ENCODE data around the gene ABHD14A. TPM values are rescaled to one million over a fixed set of nuclear protein-coding genes. Genes with fewer than 3 reads are reported as not detected.

ABHD14A gene
- total and polyA plus RNA-seq, 5 donors: 19.9 to 43.3 (median 23.9) TPM

- peaks cover 2% of the 10 kb centered on the region for H3K4me1 ChIP-seq (ENCODE audit: control insufficient read depth, insufficient read depth, low read length)
- no peaks in the 10 kb centered on the region for H3K9me3 ChIP-seq (ENCODE audit: control insufficient read depth, low read length)
- intact Hi-C loops (cut with DNase I): no loop called here
- WGBS: 95% methylated on average over 2 of the region's 2 CpGs
- H3K4me3 ChIP-seq (ENCODE audit: low read length): no peak overlapping the region
- DNase-seq (no peak), ATAC-seq (no peak)
- no peak overlapping the region for H3K27ac ChIP-seq (ENCODE audit: low read length)
- H3K27me3 ChIP-seq (ENCODE audit: control insufficient read depth, insufficient read depth): no peaks in the 10 kb centered on the region
These were observed 24.0 kb upstream of the ABHD14A start for GRCh38 chr3:51950899-51951298.

GRCh38 chr3:51953445-51953844 is 21.4 kb upstream of the ABHD14A start:
- DNase-seq: no peak
- ATAC-seq: no peak
- intact Hi-C loops (cut with DNase I): no loop called here
- H3K27me3 ChIP-seq (ENCODE audit: control insufficient read depth, insufficient read depth): no peaks in the 10 kb centered on the region
- whole genome bisulfite sequencing: 59% methylated on average over 3 of the region's 3 CpGs
- H3K27ac ChIP-seq (ENCODE audit: low read length): no peak overlapping the region
- H3K4me3 ChIP-seq (ENCODE audit: low read length): no peak overlapping the region
- no peaks in the 10 kb centered on the region for H3K9me3 ChIP-seq (ENCODE audit: control insufficient read depth, low read length)
- H3K4me1 ChIP-seq (ENCODE audit: control insufficient read depth, insufficient read depth, low read length): peaks cover 2% of the 10 kb centered on the region

DNA sequence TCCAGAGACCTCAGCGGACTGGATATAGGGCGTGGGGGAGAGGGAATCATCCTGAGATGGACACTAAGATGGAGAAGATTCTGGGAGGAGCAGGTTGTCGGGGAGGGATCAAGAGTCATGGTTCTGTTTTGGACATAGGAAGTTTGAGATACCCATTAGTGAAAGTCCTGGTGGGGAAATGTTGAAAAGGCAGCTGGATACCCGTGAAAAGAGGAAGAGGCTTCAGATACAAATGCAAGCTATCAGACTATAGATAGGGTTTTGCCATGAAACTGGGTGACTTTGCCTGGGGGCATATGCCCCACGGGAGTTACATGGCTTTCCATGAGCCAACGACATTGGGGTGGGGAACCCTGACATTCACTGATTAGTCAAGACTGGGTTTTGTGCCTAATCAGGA is 20.8 kb upstream of the ABHD14A start:
- no peak for DNase-seq
- Histone ChIP-seq H3K4me3 (ENCODE audit: low read length) (no peak overlapping the region), H3K27me3 (ENCODE audit: control insufficient read depth, insufficient read depth) (no peaks in the 10 kb centered on the region), H3K4me1 (ENCODE audit: control insufficient read depth, insufficient read depth, low read length) (peaks cover 2% of the 10 kb centered on the region), H3K9me3 (ENCODE audit: control insufficient read depth, low read length) (no peaks in the 10 kb centered on the region), H3K27ac (ENCODE audit: low read length) (no peak overlapping the region)
- ATAC-seq: no peak
- intact Hi-C loops (cut with DNase I): no loop called here
- 67% methylated on average over 6 of the region's 6 CpGs for WGBS

DNA sequence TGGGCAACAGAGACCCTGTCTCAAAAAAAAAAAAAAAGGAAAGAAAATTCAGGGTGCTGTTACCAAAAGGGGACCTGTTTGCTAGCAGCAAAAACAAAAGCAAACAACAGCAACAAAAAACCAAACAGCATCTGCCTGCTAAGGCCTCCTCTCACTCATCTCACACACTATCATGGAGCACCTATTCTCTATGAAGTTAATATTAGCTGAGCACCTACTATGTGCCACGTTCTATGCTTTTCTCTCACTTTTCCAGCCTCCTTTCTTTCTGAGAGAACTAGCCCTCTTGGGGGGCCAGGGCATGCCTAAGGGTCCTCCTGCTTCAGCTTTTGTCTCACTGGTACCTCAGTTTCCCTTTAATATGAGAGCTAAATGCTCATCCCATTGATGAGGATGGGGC is 20.2 kb upstream of the ABHD14A start:
- intact Hi-C loops (cut with DNase I): no loop called here
- no peak overlapping the region for H3K27ac ChIP-seq (ENCODE audit: low read length)
- no peak for ATAC-seq
- H3K4me1 ChIP-seq (ENCODE audit: control insufficient read depth, insufficient read depth, low read length): peaks cover 2% of the 10 kb centered on the region
- H3K4me3 ChIP-seq (ENCODE audit: low read length): no peak overlapping the region
- no peak for DNase-seq
- H3K9me3 ChIP-seq (ENCODE audit: control insufficient read depth, low read length): no peaks in the 10 kb centered on the region
- no peaks in the 10 kb centered on the region for H3K27me3 ChIP-seq (ENCODE audit: control insufficient read depth, insufficient read depth)
- 84% methylated on average over 1 of the region's 1 CpG for WGBS

DNA sequence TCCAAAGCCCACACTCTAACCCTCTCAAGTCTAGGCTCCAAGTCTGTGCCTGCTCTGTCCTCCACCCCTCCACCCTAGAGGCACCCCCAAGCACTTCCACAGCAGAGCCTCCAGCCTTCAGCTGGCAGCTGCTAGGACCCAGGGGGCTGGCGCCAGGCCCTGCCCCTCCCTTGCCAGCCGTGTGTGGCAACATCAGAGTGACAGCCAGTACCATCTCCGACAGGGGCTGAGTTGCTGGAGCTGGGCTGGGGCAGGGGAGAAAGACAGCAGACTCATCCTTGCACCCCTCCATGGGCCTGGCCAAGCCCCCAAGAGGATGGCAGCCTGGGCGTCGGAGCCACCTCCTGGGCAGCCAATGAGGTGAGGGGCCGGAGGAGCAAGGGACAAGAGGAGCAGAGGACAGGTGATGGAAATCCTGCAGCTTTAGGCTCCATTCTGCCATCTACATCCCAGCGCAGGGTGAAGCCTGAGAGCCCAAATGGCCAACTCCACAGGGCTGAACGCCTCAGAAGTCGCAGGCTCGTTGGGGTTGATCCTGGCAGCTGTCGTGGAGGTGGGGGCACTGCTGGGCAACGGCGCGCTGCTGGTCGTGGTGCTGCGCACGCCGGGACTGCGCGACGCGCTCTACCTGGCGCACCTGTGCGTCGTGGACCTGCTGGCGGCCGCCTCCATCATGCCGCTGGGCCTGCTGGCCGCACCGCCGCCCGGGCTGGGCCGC is 19.5 kb upstream of the ABHD14A start, which contains the start of gene GPR62:
Gene GPR62, plus strand, starts transcription at position 207 of the 718 bp plus-strand sequence. Its CDS starts 272 bp downstream, at position 479.
- DNase-seq: peak in 1 of 3 donors; percentile 69
- peak in 1 of 2 donors; percentile 15 for ATAC-seq
- Histone ChIP-seq H3K4me3 (ENCODE audit: low read length) (peak within 1 kb of the TSS; percentile 8), H3K9me3 (ENCODE audit: control insufficient read depth, low read length) (no peaks in the 10 kb centered on the region), H3K27ac (ENCODE audit: low read length) (peak within 1 kb of the TSS; percentile 19), H3K27me3 (ENCODE audit: control insufficient read depth, insufficient read depth) (no peaks in the 10 kb centered on the region), H3K4me1 (ENCODE audit: control insufficient read depth, insufficient read depth, low read length) (peaks cover 2% of the 10 kb centered on the region)
- 27% methylated on average over 33 of the region's 33 CpGs for WGBS
- intact Hi-C loops (cut with DNase I): no loop called here

GRCh38 chr3:51955893-51956770 is 18.7 kb upstream of the ABHD14A start:
- 3% methylated on average over 97 of the region's 97 CpGs for WGBS
- H3K27ac ChIP-seq (ENCODE audit: low read length): peak overlapping the region; percentile 19
- H3K4me1 ChIP-seq (ENCODE audit: control insufficient read depth, insufficient read depth, low read length): peaks cover 2% of the 10 kb centered on the region
- DNase-seq (peak; percentile 70 to 90 (median 88)), ATAC-seq (peak; percentile 78 to 83)
- no peaks in the 10 kb centered on the region for H3K27me3 ChIP-seq (ENCODE audit: control insufficient read depth, insufficient read depth)
- peak overlapping the region; percentile 8 for H3K4me3 ChIP-seq (ENCODE audit: low read length)
- H3K9me3 ChIP-seq (ENCODE audit: control insufficient read depth, low read length): no peaks in the 10 kb centered on the region
- intact Hi-C loops (cut with DNase I): no loop called here

GRCh38 chr3:51957520-51958205 is 17.2 kb upstream of the ABHD14A start:
- Histone ChIP-seq H3K27ac (ENCODE audit: low read length) (no peak overlapping the region), H3K4me1 (ENCODE audit: control insufficient read depth, insufficient read depth, low read length) (peaks cover 9% of the 10 kb centered on the region), H3K9me3 (ENCODE audit: control insufficient read depth, low read length) (no peaks in the 10 kb centered on the region), H3K4me3 (ENCODE audit: low read length) (no peak overlapping the region), H3K27me3 (ENCODE audit: control insufficient read depth, insufficient read depth) (no peaks in the 10 kb centered on the region)
- ATAC-seq (no peak), DNase-seq (peak in 2 of 3 donors; percentile 53 to 61)
- intact Hi-C loops (cut with DNase I): no loop called here
- 92% methylated on average over 15 of the region's 15 CpGs for WGBS

- peaks cover 17% of the 10 kb centered on the region for H3K4me1 ChIP-seq (ENCODE audit: control insufficient read depth, insufficient read depth, low read length)
- DNase-seq (peak in 2 of 3 donors; percentile 41 to 42), ATAC-seq (no peak)
- no peak overlapping the region for H3K4me3 ChIP-seq (ENCODE audit: low read length)
- no peaks in the 10 kb centered on the region for H3K9me3 ChIP-seq (ENCODE audit: control insufficient read depth, low read length)
- 93% methylated on average over 20 of the region's 20 CpGs for WGBS
- H3K27ac ChIP-seq (ENCODE audit: low read length): no peak overlapping the region
- intact Hi-C loops (cut with DNase I): no loop called here
- H3K27me3 ChIP-seq (ENCODE audit: control insufficient read depth, insufficient read depth): no peaks in the 10 kb centered on the region
These were observed 16.0 kb upstream of the ABHD14A start for GRCh38 chr3:51958603-51959521.

- DNase-seq (peak in 2 of 3 donors; percentile 31 to 51), ATAC-seq (no peak)
- Histone ChIP-seq H3K4me1 (ENCODE audit: control insufficient read depth, insufficient read depth, low read length) (peaks cover 24% of the 10 kb centered on the region), H3K9me3 (ENCODE audit: control insufficient read depth, low read length) (no peaks in the 10 kb centered on the region), H3K27me3 (ENCODE audit: control insufficient read depth, insufficient read depth) (no peaks in the 10 kb centered on the region), H3K4me3 (ENCODE audit: low read length) (no peak overlapping the region), H3K27ac (ENCODE audit: low read length) (no peak overlapping the region)
- intact Hi-C loops (cut with DNase I): no loop called here
- 98% methylated on average over 7 of the region's 7 CpGs for whole genome bisulfite sequencing
These were observed 15.2 kb upstream of the ABHD14A start for GRCh38 chr3:51959651-51960050.

DNA sequence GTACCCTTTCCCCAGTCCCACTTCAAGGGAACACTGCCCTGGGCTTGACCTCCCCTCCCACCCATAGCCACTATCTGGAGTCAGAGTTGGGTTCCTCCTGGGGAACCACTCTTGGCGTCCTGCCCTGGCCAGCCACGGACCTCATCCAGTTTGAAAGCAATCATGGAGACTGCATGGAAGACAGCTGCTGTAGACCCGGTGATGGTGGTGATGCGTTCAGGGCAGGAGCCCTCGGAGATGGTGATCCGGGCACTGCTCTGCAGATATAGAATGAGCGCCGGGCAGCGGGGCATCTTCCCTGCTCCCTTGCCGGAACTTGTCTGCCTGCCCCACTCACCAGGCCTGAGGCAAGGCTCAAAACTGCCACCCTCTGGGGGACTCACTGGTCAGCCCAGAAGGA is 14.5 kb upstream of the ABHD14A start:
- DNase-seq: peak in 2 of 3 donors; percentile 61 to 69
- 81% methylated on average over 10 of the region's 10 CpGs for WGBS
- intact Hi-C loops (cut with DNase I): no loop called here
- no peaks in the 10 kb centered on the region for H3K9me3 ChIP-seq (ENCODE audit: control insufficient read depth, low read length)
- no peak for ATAC-seq
- no peak overlapping the region for H3K27ac ChIP-seq (ENCODE audit: low read length)
- peaks cover 31% of the 10 kb centered on the region for H3K4me1 ChIP-seq (ENCODE audit: control insufficient read depth, insufficient read depth, low read length)
- H3K4me3 ChIP-seq (ENCODE audit: low read length): no peak overlapping the region
- H3K27me3 ChIP-seq (ENCODE audit: control insufficient read depth, insufficient read depth): no peaks in the 10 kb centered on the region

Measured in right cardiac atrium (tissue), 5 donors.